OCI-LY7 (cell line): ENCODE data around the gene USH2A.

ENCODE experiments used
- CTCF ChIP-seq: fragments of 200-600 bp; sonication (generic); conservative IDR thresholded peaks from 2 replicates; pipeline ENCODE4 v1.5.1; 2014; ENCODE audit warnings: mild to moderate bottlenecking, antibody characterized with exemption, low read length, moderate library complexity, mixed read lengths
- EZH2phosphoT487 ChIP-seq: fragments of 200-600 bp; sonication (generic); IDR thresholded peaks from 2 replicates; pipeline ENCODE4 v1.6.1; 2018; ENCODE audit warnings: low read depth, borderline replicate concordance, mild to moderate bottlenecking, mixed run types, antibody characterized with exemption, low read length, moderate library complexity, mixed read lengths

- TF ChIP-seq CTCF (no peak), EZH2phosphoT487 (no peak)
Observed at GRCh38 chr1:215844777-215845176, 578.5 kb downstream of the USH2A start.
